Measurements from ENCODE around the gene PDS5A. TPM values are rescaled to one million over a fixed set of nuclear protein-coding genes. Genes with fewer than 3 reads are reported as not detected.
"Not testable (repeated sequence)": the region's sequence is repeated elsewhere in the genome, so short reads cannot be mapped to it uniquely, and the experiment has no call there.

Gene PDS5A
- total and polyA plus RNA-seq, 12 donors = 12.6 to 36.2 (median 30.9) TPM

GRCh38 chr4:39802005-39802404, 175.7 kb downstream of the PDS5A start:
- WGBS, 2 donors = 74 to 96% methylated on average over 4 of the region's 4 CpGs
- intact Hi-C loops (cut with DNase I) = no loop called here
- H3K4me3 ChIP-seq = no peak overlapping the region
- no peaks in the 10 kb centered on the region for H3K4me1 ChIP-seq
- H3K27me3 ChIP-seq = no peaks in the 10 kb centered on the region
- DNase-seq = no peak
- TF ChIP-seq CTCF (IDR thresholded peaks at IDR 0.05) = no peak
- H3K36me3 ChIP-seq = no peaks in the 10 kb centered on the region
- H3K27ac ChIP-seq = no peak overlapping the region
- H3K9me3 ChIP-seq = no peaks in the 10 kb centered on the region
- no peak for ATAC-seq

GRCh38 chr4:39792976-39793375, 184.7 kb downstream of the PDS5A start:
- H3K27me3 ChIP-seq; DNase-seq; H3K9me3 ChIP-seq; intact Hi-C loops (cut with DNase I); ATAC-seq; H3K4me3 ChIP-seq; H3K4me1 ChIP-seq; H3K27ac ChIP-seq; H3K36me3 ChIP-seq: not testable (repeated sequence)
- WGBS, 2 donors = 94% methylated on average over 13 of the region's 13 CpGs

GRCh38 chr4:39792529-39792928, 185.2 kb downstream of the PDS5A start:
- H3K4me3 ChIP-seq = no peak overlapping the region
- H3K36me3 ChIP-seq = no peaks in the 10 kb centered on the region
- 94 to 96% methylated on average over 3 of the region's 3 CpGs for WGBS, 2 donors
- DNase-seq (no peak), ATAC-seq (no peak)
- no peaks in the 10 kb centered on the region for H3K4me1 ChIP-seq
- H3K9me3 ChIP-seq = no peaks in the 10 kb centered on the region
- no peaks in the 10 kb centered on the region for H3K27me3 ChIP-seq
- TF ChIP-seq CTCF (IDR thresholded peaks at IDR 0.05) = no peak
- no peak overlapping the region for H3K27ac ChIP-seq
- intact Hi-C loops (cut with DNase I) = no loop called here

- no peak overlapping the region for H3K4me3 ChIP-seq
- H3K27ac ChIP-seq = no peak overlapping the region
- no peaks in the 10 kb centered on the region for H3K4me1 ChIP-seq
- no peaks in the 10 kb centered on the region for H3K27me3 ChIP-seq
- intact Hi-C loops (cut with DNase I) = no loop called here
- DNase-seq = no peak
- 92 to 95% methylated on average over 5 of the region's 5 CpGs for WGBS, 2 donors
- H3K9me3 ChIP-seq = no peaks in the 10 kb centered on the region
- no peak for TF ChIP-seq CTCF (IDR thresholded peaks at IDR 0.05)
- no peaks in the 10 kb centered on the region for H3K36me3 ChIP-seq
- no peak for ATAC-seq
Observed at GRCh38 chr4:39792128-39792527, 185.6 kb downstream of the PDS5A start.

- intact Hi-C loops (cut with DNase I) = no loop called here
- Histone ChIP-seq H3K27ac (no peak overlapping the region), H3K4me1 (no peaks in the 10 kb centered on the region), H3K4me3 (no peak overlapping the region), H3K9me3 (no peaks in the 10 kb centered on the region), H3K36me3 (peaks cover 0 to 11% (median 0%) of the 10 kb centered on the region in 9 donors), H3K27me3 (no peaks in the 10 kb centered on the region)
- no peak for DNase-seq
- ATAC-seq = no peak
- 85 to 88% methylated on average over 4 of the region's 4 CpGs for WGBS, 2 donors
- no peak for TF ChIP-seq CTCF (IDR thresholded peaks at IDR 0.05)
Observed at GRCh38 chr4:39786838-39787237, 190.9 kb downstream of the PDS5A start.
